Endothelial cell of umbilical vein (primary cell): ENCODE data around the gene NSFL1C. TPM values are rescaled to one million over a fixed set of nuclear protein-coding genes. Genes with fewer than 3 reads are reported as not detected.

Experiments
- BruUV-seq: library from RNA; stranded (reverse); fragments of 400-500 nt; replicated peaks from 2 replicates; lab custom pipeline; 2021; lab: Mats Ljungman, UMichigan
- CTCF ChIA-PET: fragments of 300-600, 350-600 bp; sonication (Branson Sonifier 250); formaldehyde crosslinking; loops from one replicate; lab custom pipeline; 2021; ENCODE audit warnings: antibody characterized with exemption, inconsistent platforms; lab: Charles Lee
- POLR2A ChIA-PET: fragments of 300-600, 350-600 bp; sonication (Branson Sonifier 250); formaldehyde crosslinking; loops from one replicate; lab custom pipeline; 2021; ENCODE audit warnings: antibody characterized with exemption, inconsistent platforms; lab: Charles Lee
- DNase-seq: peaks from one replicate; pipeline ENCODE4 v3.0.0-alpha.2; 2011; ENCODE audit warnings: low read depth, low spot score
- FAIRE-seq: peaks from 2 replicates; lab custom pipeline; 2011; peaks lifted over from hg19 to GRCh38; lab: Jason Lieb, UNC
- H2AFZ ChIP-seq: 2 replicates; pipeline ENCODE4 v1.6.0; 2012; ENCODE audit warnings: low read depth, low read length, control low read depth, inconsistent platforms
- H3K27ac ChIP-seq: 2 replicates; pipeline ENCODE4 v1.5.1; 2011; ENCODE audit warnings: low read depth, mild to moderate bottlenecking, control low read depth, low read length, moderate library complexity; ENCODE audit not compliant: insufficient read depth
- H3K27me3 ChIP-seq, 2 experiments: 2 replicates each; pipeline versions ENCODE4 v1.6.0 to v1.6.1; 2011; ENCODE audit warnings: low read length in 2 of 2, mixed read lengths in 1 of 2; ENCODE audit not compliant: control insufficient read depth in 2 of 2, insufficient read depth in 2 of 2
- H3K36me3 ChIP-seq, 2 experiments: 2 replicates in 1 of 2; 3 replicates in 1 of 2; pipeline ENCODE4 v1.5.1; 2011; ENCODE audit warnings: low read length in 2 of 2, mild to moderate bottlenecking in 1 of 2, moderate library complexity in 1 of 2; ENCODE audit not compliant: control insufficient read depth in 2 of 2, insufficient read depth in 2 of 2; ENCODE audit errors: extremely low read depth in 1 of 2
- H3K4me1 ChIP-seq: 3 replicates; pipeline ENCODE4 v1.5.1; 2011; ENCODE audit warnings: mild to moderate bottlenecking, low read length; ENCODE audit not compliant: control insufficient read depth, insufficient read depth; ENCODE audit errors: extremely low read depth
- H3K4me2 ChIP-seq: 2 replicates; pipeline ENCODE4 v1.6.1; 2011; ENCODE audit warnings: low read length, control low read depth, mixed read lengths; ENCODE audit not compliant: insufficient read depth
- H3K4me3 ChIP-seq, 3 experiments: fragments of 200-600 bp in 1 of 3; sonication (generic), shearing (Covaris generic) in 1 of 3; replicated peaks in 1 of 3; 2 replicates each; pipeline ENCODE4 v1.5.1; 2011 to 2016; ENCODE audit warnings: control low read depth in 3 of 3, low read length in 3 of 3, mild to moderate bottlenecking in 2 of 3, inconsistent platforms in 1 of 3, low read depth in 1 of 3, moderate library complexity in 1 of 3; ENCODE audit not compliant: insufficient read depth in 1 of 3
- H3K79me2 ChIP-seq: 2 replicates; pipeline ENCODE4 v1.6.0; 2012; ENCODE audit warnings: low read length, inconsistent platforms; ENCODE audit not compliant: control insufficient read depth, insufficient read depth
- H3K9ac ChIP-seq: replicated peaks from 2 replicates; pipeline ENCODE3; 2011; ENCODE audit warnings: low read length, control low read depth; ENCODE audit not compliant: insufficient read depth; ENCODE audit errors: extremely low read depth
- H3K9me1 ChIP-seq: replicated peaks from 3 replicates; pipeline ENCODE4 v1.6.0; 2011; ENCODE audit warnings: mild to moderate bottlenecking, low read length; ENCODE audit not compliant: control insufficient read depth, insufficient read depth; ENCODE audit errors: extremely low read depth
- H3K9me3 ChIP-seq: replicated peaks from 2 replicates; pipeline ENCODE4 v1.5.1; 2012; ENCODE audit warnings: low read length, inconsistent platforms; ENCODE audit not compliant: control insufficient read depth, insufficient read depth
- H4K20me1 ChIP-seq: replicated peaks from 2 replicates; pipeline ENCODE3; 2011; ENCODE audit warnings: mild to moderate bottlenecking, low read length; ENCODE audit not compliant: control insufficient read depth, insufficient read depth; ENCODE audit errors: extremely low read depth
- CTCF ChIP-seq, 2 donors: IDR thresholded peaks; 1 replicate in 1 of 2; 2 replicates in 1 of 2; pipeline ENCODE4 v1.5.1; 2011; ENCODE audit warnings: low read length in 2 of 2, mild to moderate bottlenecking in 2 of 2, moderate library complexity in 2 of 2, control low read depth in 1 of 2, inconsistent platforms in 1 of 2, low read depth in 1 of 2; ENCODE audit not compliant: insufficient read depth in 1 of 2; ENCODE audit errors: extremely low read depth in 1 of 2
- EZH2 ChIP-seq: IDR thresholded peaks from 2 replicates; pipeline ENCODE4 v1.6.1; 2012; ENCODE audit warnings: borderline replicate concordance, low read depth, mild to moderate bottlenecking, moderate library complexity, low read length, inconsistent platforms; ENCODE audit not compliant: severe bottlenecking
- FOS ChIP-seq: IDR thresholded peaks from 2 replicates; pipeline ENCODE4 v1.6.1; 2011; ENCODE audit warnings: mild to moderate bottlenecking, low read length, moderate library complexity, borderline replicate concordance; ENCODE audit not compliant: insufficient read depth
- GATA2 ChIP-seq: IDR thresholded peaks from 2 replicates; pipeline ENCODE4 v1.7.0; 2011; ENCODE audit warnings: low read depth, mild to moderate bottlenecking, moderate library complexity, mixed read lengths, low read length; ENCODE audit not compliant: insufficient read length, insufficient read depth
- JUN ChIP-seq: IDR thresholded peaks from 2 replicates; pipeline ENCODE4 v1.6.1; 2011; ENCODE audit warnings: borderline replicate concordance, low read depth; ENCODE audit not compliant: insufficient read length, insufficient read depth
- MAX ChIP-seq: IDR thresholded peaks from 2 replicates; pipeline ENCODE4 v1.6.1; 2011; ENCODE audit not compliant: insufficient read depth, insufficient read length
- MYC ChIP-seq: IDR thresholded peaks from one replicate; pipeline ENCODE4 v1.6.1; 2011; ENCODE audit warnings: mild to moderate bottlenecking, low read depth, low read length
- POLR2A ChIP-seq: IDR thresholded peaks from 2 replicates; pipeline ENCODE4 v1.6.1; 2012; ENCODE audit warnings: low read depth, mild to moderate bottlenecking, control low read depth, low read length
- POLR2AphosphoS5 ChIP-seq: IDR thresholded peaks from 2 replicates; pipeline ENCODE4 v1.6.1; 2012; ENCODE audit warnings: low read depth, mild to moderate bottlenecking, control low read depth, low read length, moderate library complexity; ENCODE audit not compliant: insufficient read depth
- dilution Hi-C: fragments of 300-500 bp; cut with MboI; formaldehyde crosslinking; loops from one replicate; pipeline ENCODE4 v1.15.0; 2019; ENCODE audit warnings: low sequenced_read_pairs; ENCODE audit not compliant: extremely low pct_ligation_motif_present
- intact Hi-C: fragments of 100-400 bp; cut with micrococcal nuclease; formaldehyde crosslinking; loops from one replicate; pipeline ENCODE4 v1.10.0; 2022
- polyA plus RNA-seq, 4 experiments: library from polyadenylated mRNA; depleted of rRNA in 3 of 4; stranded (reverse) in 3 of 4; unstranded in 1 of 4; fragments of >200 nt; gene quantifications; 2 replicates each; pipeline versions ENCODE4 v1.2.1 to v1.2.3, GENCODE V29; 2011 to 2012; ENCODE audit warnings: missing spikeins in 1 of 4
- total RNA-seq: library from RNA; stranded (reverse); gene quantifications from 2 replicates; pipeline ENCODE4 v1.2.3, GENCODE V29; 2021

Gene NSFL1C
- total and polyA plus RNA-seq, 2 donors (not counting 3 experiments of a cell fraction or from before 2014, with no cell fraction given): 27.3 to 95.7 TPM

- no TSS peak for BruUV-seq
These were observed 17.3 kb downstream of the NSFL1C start for GRCh38 chr20:1449370-1449769.

More at GRCh38 chr20:1449370-1449769, 17.3 kb downstream of the NSFL1C start:
- DNase-seq (no peak), FAIRE-seq (no peak)
- Histone ChIP-seq H3K9me3 (no peaks in the 10 kb centered on the region), H3K36me3 (peaks cover 62 to 68% of the 10 kb centered on the region in 2 experiments), H3K4me1 (no peaks in the 10 kb centered on the region), H3K9ac (no peak overlapping the region), H4K20me1 (no peaks in the 10 kb centered on the region), H3K79me2 (no peaks in the 10 kb centered on the region), H3K9me1 (no peaks in the 10 kb centered on the region), H3K27ac (no peak overlapping the region), H3K4me3 (no peak overlapping the region), H3K27me3 (no peaks in the 10 kb centered on the region), H2AFZ (no peak overlapping the region), H3K4me2 (no peak overlapping the region)
- intact Hi-C loops (no loop called here), dilution Hi-C loops (loop anchor here (25.0 kb wide), 1 partner anchor 137 kb away; no protein-coding TSS in a partner anchor)
- ChIA-PET POLR2A (no interaction called here), CTCF (interaction anchor here (0.8 to 5.4 kb wide), 6 partner anchors 9 to 137 kb away, joined by 3 to 34 read pairs (median 6); partner anchors contain the start of gene NSFL1C)
- TF ChIP-seq GATA2: no peak
- TF ChIP-seq JUN: no peak
- no peak for TF ChIP-seq EZH2
- no peak for TF ChIP-seq FOS
- no peak for TF ChIP-seq CTCF (IDR thresholded peaks at IDR 0.05; ENCODE audit: extremely low read depth in 1 of 2, insufficient read depth in 1 of 2, low read depth in 1 of 2, low read length in 2 of 2)
- no peak for TF ChIP-seq MAX
- no peak for TF ChIP-seq MYC
- TF ChIP-seq POLR2AphosphoS5: no peak
- no peak for TF ChIP-seq POLR2A
